A549 treated with Hydrocortisone at 1 μM for 4 hours (cell line): ENCODE measurements around the gene CES2. TPM values are rescaled to one million over a fixed set of nuclear protein-coding genes. Genes with fewer than 3 reads are reported as not detected.

Experiments used
- total RNA-seq: library from RNA; stranded (reverse); fragments of 200-300 nt; extraction: Qiagen RNA extraction; gene quantifications from 5 replicates; pipeline ENCODE4 v1.2.3, GENCODE V29; 2022

CES2 gene, protein sequence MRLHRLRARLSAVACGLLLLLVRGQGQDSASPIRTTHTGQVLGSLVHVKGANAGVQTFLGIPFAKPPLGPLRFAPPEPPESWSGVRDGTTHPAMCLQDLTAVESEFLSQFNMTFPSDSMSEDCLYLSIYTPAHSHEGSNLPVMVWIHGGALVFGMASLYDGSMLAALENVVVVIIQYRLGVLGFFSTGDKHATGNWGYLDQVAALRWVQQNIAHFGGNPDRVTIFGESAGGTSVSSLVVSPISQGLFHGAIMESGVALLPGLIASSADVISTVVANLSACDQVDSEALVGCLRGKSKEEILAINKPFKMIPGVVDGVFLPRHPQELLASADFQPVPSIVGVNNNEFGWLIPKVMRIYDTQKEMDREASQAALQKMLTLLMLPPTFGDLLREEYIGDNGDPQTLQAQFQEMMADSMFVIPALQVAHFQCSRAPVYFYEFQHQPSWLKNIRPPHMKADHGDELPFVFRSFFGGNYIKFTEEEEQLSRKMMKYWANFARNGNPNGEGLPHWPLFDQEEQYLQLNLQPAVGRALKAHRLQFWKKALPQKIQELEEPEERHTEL
- 32.6 to 40.2 TPM (median 35.1 TPM) in 5 replicates for total RNA-seq

DNA sequence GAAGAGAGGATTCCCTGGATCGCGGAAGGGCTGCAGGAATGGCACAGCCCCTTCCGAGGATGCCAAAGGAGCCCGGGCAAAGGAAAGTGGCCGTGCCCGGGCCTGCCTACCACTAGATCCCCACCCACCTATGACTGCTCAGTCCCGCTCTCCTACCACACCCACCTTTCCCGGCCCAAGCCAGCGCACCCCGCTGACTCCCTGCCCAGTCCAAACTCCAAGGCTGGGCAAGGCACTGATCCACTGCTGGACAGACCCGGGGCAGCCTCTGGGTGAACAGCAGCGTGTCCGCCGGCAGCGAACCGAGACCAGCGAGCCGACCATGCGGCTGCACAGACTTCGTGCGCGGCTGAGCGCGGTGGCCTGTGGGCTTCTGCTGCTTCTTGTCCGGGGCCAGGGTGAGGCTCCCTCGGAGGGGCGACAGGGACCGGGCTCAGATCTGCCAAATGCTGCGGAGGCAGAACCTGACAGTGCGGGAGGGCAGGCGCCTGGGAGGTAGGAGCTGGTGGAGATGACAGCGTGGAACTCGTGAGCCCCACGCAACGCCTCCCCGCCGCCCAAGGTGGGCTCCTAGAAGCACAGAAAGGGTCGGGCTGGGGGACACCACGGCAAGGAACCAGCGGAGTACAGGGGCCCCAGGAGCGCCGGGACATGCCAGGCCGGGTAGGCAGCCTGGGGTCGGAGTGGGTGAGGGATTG lies at the start of gene CES2:
TSS of gene CES2 (plus strand) at position 203 of the 698 bp plus-strand sequence. CDS start at position 323, 120 bp downstream.

DNA sequence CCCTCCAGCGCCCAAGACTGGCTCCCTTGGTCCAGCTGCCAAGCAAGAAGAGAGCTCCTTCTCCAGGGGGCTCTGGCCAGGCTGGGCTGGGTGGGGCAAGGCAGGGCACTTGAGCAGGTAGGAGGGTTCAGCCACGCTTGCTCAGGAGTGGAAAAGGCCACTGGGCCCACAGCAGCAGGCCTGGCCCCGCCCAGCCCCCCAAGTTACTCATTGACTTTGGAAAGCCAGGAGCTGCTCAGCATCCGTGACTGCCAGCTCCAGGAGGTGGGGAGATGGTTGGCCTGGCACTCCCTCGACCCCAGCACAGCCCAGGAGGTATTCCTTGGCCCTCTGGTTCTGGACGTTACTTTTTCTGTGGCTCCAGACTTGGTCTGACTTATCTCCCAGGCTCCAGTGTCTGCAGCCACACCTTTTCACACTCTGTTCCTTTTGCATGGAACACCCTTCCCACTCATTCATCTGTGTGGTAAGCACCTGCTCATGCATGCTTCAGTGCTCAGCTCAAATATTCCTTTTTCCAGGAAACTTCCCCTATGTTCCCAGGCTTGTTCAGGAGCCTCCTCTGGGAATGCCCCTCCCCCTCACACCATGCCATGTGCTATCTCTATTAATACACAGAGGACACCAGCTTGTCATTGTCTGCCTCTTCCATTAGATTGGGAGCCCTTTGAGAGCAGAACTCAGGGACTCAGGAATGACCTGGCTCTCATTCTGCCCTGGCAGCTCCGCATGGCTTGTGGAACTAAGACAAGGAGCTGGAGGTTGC lies 16.3 kb upstream of the CES2 start, which contains the start of gene CDH16:
TSS of gene CDH16 (minus strand) at position 83 of the 766 bp plus-strand sequence. CDS start 820 bp downstream, outside the sequence.

DNA sequence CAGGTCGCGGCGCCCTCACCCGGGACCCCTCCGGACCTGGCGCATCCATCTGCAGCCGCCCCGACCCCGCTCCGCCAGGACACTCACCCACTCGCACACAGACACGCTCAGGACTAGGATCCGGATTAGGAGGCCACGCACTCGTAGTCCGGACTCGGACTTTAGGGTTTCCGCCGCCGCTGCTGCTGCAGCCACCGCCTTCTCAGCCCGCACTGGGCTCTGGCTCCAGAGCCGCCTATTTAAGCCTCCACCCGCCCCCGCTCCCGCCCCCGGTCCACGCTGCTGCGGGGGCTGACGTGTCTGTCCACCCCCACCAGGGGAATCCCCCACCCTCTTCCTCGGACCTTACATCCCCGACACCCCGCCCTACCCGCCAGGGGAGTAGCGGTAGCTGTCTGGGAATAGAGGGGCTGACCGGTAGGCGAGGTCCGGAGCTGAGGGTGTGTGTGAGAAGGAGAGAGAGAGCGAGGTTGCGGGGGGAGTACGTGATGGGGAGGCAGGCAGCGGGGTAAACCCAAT lies 9.9 kb upstream of the CES2 start, which contains the start of gene RRAD:
TSS of gene RRAD (minus strand) at position 214 of the 519 bp plus-strand sequence. CDS start 356 bp downstream, outside the sequence.

DNA sequence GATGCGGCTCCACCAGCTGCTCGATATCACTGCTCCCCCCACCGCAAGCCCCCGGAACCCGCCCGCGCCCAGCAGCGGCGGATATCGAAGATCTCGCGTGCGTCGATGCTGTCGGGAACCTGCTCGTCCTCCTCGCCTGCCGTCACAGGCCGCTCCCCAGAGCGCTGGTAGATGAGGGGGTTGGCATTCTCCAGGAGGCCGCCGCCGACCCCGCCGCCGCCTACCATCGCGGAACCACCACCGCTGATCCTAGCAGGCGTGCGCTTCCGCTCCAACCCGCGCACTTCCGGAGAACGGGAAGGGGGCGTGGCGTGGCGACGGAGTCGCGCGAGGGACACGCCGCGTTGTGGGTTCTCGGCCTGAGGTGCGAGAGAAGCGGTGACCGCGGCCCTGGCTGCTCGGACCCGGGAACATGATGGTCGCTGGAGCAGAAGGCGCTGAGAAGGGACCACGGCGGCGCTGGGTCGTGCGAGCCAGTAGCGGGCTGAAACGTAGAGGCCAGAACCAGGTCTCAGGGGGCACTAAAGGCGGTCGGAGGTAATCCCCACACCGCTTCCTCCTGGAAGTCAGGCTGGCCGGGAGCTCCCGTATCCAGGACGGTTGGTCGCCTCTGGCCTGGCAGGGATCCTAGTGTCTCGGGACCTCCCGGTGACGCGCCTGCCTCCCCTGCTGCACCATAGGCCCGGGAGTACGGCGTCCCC lies 1.0 kb upstream of the CES2 start, which contains the start of gene CIAO2B:
TSS of gene CIAO2B (minus strand) at position 265 of the 701 bp plus-strand sequence. CDS start at position 227, 38 bp downstream.

DNA sequence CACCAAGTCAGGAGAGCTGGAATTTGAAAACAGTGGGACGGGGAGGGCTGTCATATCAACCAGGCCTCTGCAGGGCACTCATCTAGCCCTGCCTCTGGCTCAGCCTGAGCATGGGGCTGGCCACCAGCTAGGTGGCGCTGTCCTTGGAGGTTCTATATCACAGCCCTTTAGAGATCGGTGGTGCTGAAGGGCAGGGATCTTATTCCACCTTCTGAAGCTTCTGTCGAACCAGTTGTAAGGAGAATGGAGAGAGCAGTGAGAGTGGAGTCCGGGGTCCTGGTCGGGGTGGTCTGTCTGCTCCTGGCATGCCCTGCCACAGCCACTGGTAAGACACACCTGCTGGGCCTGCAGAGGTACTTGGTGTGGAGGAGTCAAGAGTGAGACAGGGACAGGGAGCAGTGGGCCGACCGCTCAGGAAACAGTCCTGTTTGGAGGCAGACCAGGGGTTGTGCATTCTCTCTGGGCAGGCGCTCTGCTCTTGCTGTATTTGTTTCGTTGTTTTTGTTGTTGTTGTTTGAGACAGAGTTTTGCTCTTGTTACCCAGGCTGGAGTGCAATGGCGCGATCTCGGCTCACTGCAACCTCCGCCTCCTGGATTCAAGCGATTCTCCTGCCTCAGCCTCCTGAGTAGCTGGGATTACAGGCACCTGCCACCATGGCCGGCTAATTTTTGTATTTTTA lies 25.9 kb downstream of the CES2 start, which contains the start of gene CES3:
TSS of gene CES3 (plus strand) at position 202 of the 680 bp plus-strand sequence. CDS start at position 244, 42 bp downstream.

DNA sequence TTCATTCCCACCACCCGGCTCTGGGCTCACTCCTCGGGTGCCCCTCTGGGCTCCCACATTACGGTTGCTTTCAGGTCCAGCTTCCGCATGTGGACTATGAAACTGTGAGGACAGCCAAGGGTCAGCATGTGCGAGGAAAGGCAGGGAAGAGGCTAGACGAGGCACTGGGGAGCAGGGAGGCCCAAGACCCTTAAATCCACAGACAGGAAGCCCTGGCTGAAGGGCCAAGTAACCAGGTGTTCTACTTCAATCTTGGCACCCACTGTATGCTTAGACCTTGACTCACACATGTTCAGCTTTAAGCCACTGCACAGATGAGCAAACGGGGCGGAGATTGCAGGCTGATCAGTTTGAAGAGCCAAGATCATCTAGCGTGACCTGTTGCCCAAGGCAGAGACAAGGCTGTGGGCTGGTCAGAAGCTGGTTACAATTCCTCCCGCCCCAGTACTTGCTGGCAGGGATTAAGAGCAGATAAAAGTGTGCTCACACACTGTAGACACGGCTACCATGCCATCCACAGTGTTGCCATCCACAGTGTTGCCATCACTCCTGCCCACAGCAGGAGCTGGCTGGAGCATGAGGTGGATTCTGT lies 53.0 kb downstream of the CES2 start, which contains the start of gene CES4A:
TSS of gene CES4A (plus strand) at position 393 of the 592 bp plus-strand sequence. CDS start at position 577, 184 bp downstream.

Other genes with a start within 250 kb of the CES2 start
- 20.6 to 41.2 TPM (median 34.9 TPM) in 5 replicates for gene CMTM4, start 238.8 kb upstream of the CES2 start, total RNA-seq
- gene DYNC1LI2, start 183.9 kb upstream of the CES2 start, total RNA-seq, result 38.1 to 67.8 TPM (median 49.2 TPM) in 5 replicates
- 0.06 TPM in 1 of 5 replicates, not detected in the others for gene TERB1, start 133.9 kb upstream of the CES2 start, total RNA-seq
- 59.8 to 73.7 TPM (median 69.0 TPM) in 5 replicates for gene NAE1, start 104.5 kb upstream of the CES2 start, total RNA-seq
- gene CA7, start 91.1 kb upstream of the CES2 start, total RNA-seq, result 0.09 TPM in 1 of 5 replicates, not detected in the others
- 4.6 to 8.2 TPM (median 6.3 TPM) in 5 replicates for gene PDP2, start 55.0 kb upstream of the CES2 start, total RNA-seq
- 5.9 to 7.4 TPM (median 6.6 TPM) in 5 replicates for gene CDH16, start 16.6 kb upstream of the CES2 start, total RNA-seq
- 39.6 to 64.4 TPM (median 54.9 TPM) in 5 replicates for gene RRAD, start 10.0 kb upstream of the CES2 start, total RNA-seq
- gene CIAO2B, start 1.1 kb upstream of the CES2 start, total RNA-seq, result 127 to 194 TPM (median 183 TPM) in 5 replicates
- 2.0 to 2.5 TPM (median 2.5 TPM) in 5 replicates for gene CES3, start 25.8 kb downstream of the CES2 start, total RNA-seq
- gene CES4A, start 53.1 kb downstream of the CES2 start, total RNA-seq, result 3.4 to 4.1 TPM (median 3.7 TPM) in 5 replicates
- 49.9 to 68.7 TPM (median 52.8 TPM) in 5 replicates for gene CBFB, start 93.6 kb downstream of the CES2 start, total RNA-seq
- 24.9 to 28.4 TPM (median 25.6 TPM) in 5 replicates for gene PHAF1, start 174.4 kb downstream of the CES2 start, total RNA-seq
- gene B3GNT9, start 215.5 kb downstream of the CES2 start, total RNA-seq, result 7.0 to 9.5 TPM (median 8.9 TPM) in 5 replicates
- 15.1 to 22.9 TPM (median 21.6 TPM) in 5 replicates for gene TRADD, start 224.4 kb downstream of the CES2 start, total RNA-seq
- gene FBXL8, start 224.4 kb downstream of the CES2 start, total RNA-seq, result 6.3 to 9.6 TPM (median 8.4 TPM) in 5 replicates
- gene HSF4, start 229.2 kb downstream of the CES2 start, total RNA-seq, result 13.1 to 17.8 TPM (median 14.8 TPM) in 5 replicates
- 80.2 to 102 TPM (median 97.0 TPM) in 5 replicates for gene NOL3, start 235.0 kb downstream of the CES2 start, total RNA-seq
- gene MATCAP1, start 248.4 kb downstream of the CES2 start, total RNA-seq, result 5.5 to 9.0 TPM (median 6.2 TPM) in 5 replicates